Activated CD8-positive, alpha-beta memory T cell treated with anti-CD3 and anti-CD28 coated beads, Interleukin-2, amount 50 U/mL, for 24 hours (primary cell): ENCODE data around the gene RFX1.
"Not testable (repeated sequence)": the region's sequence is repeated elsewhere in the genome, so short reads cannot be mapped to it uniquely, and the experiment has no call there.

Source experiments
- DNase-seq: peaks from one replicate; pipeline ENCODE4 v3.0.0-alpha.2; 2020; ENCODE audit errors: extremely low read depth

RFX1 gene

GRCh38 chr19:14027856-14028450 is 21.8 kb upstream of the RFX1 start, which contains the start of gene RLN3:
Gene RLN3, plus strand, starts transcription at chr19:14028148. Its CDS starts 57 bp downstream, at chr19:14028205.
- DNase-seq = no peak

GRCh38 chr19:14026652-14027192 is 20.6 kb upstream of the RFX1 start:
- DNase-seq = not testable (repeated sequence)

GRCh38 chr19:14023404-14024235 is 17.5 kb upstream of the RFX1 start:
- no peak for DNase-seq

- no peak for DNase-seq
Measured at GRCh38 chr19:14022469-14022868, 16.3 kb upstream of the RFX1 start.

- DNase-seq = no peak
Measured at GRCh38 chr19:14021474-14021873, 15.4 kb upstream of the RFX1 start.

- not testable (repeated sequence) for DNase-seq
Measured at GRCh38 chr19:14019739-14020138, 13.6 kb upstream of the RFX1 start.

- no peak for DNase-seq
Measured at GRCh38 chr19:14019100-14019499, 13.0 kb upstream of the RFX1 start.

- DNase-seq = no peak
Measured at GRCh38 chr19:14015524-14016035, 9.5 kb upstream of the RFX1 start.

GRCh38 chr19:14012378-14012915 is 6.3 kb upstream of the RFX1 start:
- no peak for DNase-seq

- no peak for DNase-seq
Measured at GRCh38 chr19:14006766-14007562, 844 bp upstream of the RFX1 start.

- DNase-seq = peak; percentile 78
Measured at GRCh38 chr19:14005349-14006084, 603 bp downstream of the RFX1 start.

- no peak for DNase-seq
Measured at GRCh38 chr19:14004619-14005348, 1.3 kb downstream of the RFX1 start.

GRCh38 chr19:14003251-14004055 is 2.7 kb downstream of the RFX1 start:
- DNase-seq = no peak

GRCh38 chr19:14002571-14003250 is 3.4 kb downstream of the RFX1 start:
- no peak for DNase-seq

GRCh38 chr19:14000691-14001375 is 5.3 kb downstream of the RFX1 start:
- no peak for DNase-seq

GRCh38 chr19:13999085-13999484 is 7.0 kb downstream of the RFX1 start:
- no peak for DNase-seq

GRCh38 chr19:13998426-13998825 is 7.7 kb downstream of the RFX1 start:
- no peak for DNase-seq

GRCh38 chr19:13997631-13997962 is 8.5 kb downstream of the RFX1 start:
- DNase-seq = no peak
